Hepatocyte (in vitro differentiated cells): ENCODE data around the gene LRRTM3. TPM values are rescaled to one million over a fixed set of nuclear protein-coding genes. Genes with fewer than 3 reads are reported as not detected.
A peak's percentile ranks its signal among the peaks of the same experiment; 100 is the strongest.

Source experiments
- DNase-seq: peaks from one replicate; pipeline ENCODE4 v3.0.0-alpha.2; 2016; ENCODE audit warnings: low spot score
- H2AFZ ChIP-seq: fragments of 200-600 bp; sonication (generic); 2 replicates; pipeline ENCODE4 v1.6.0; 2016; ENCODE audit warnings: antibody characterized with exemption, mild to moderate bottlenecking
- H3K27ac ChIP-seq: fragments of 200-600 bp; sonication (generic); 2 replicates; pipeline ENCODE4 v1.5.1; 2016; ENCODE audit warnings: mild to moderate bottlenecking
- H3K27me3 ChIP-seq: fragments of 200-600 bp; sonication (generic); 2 replicates; pipeline ENCODE4 v1.6.1; 2016
- H3K36me3 ChIP-seq: fragments of 200-600 bp; sonication (generic); replicated peaks from 2 replicates; pipeline ENCODE4 v1.5.1; 2016; ENCODE audit warnings: low read depth; ENCODE audit not compliant: insufficient read depth
- H3K4me1 ChIP-seq: fragments of 200-600 bp; sonication (generic); 2 replicates; pipeline ENCODE4 v1.5.1; 2016; ENCODE audit warnings: mild to moderate bottlenecking, moderate library complexity; ENCODE audit not compliant: insufficient read depth
- H3K4me2 ChIP-seq: fragments of 200-600 bp; sonication (generic); 2 replicates; pipeline ENCODE4 v1.6.0; 2016
- H3K4me3 ChIP-seq: fragments of 200-600 bp; sonication (generic); 2 replicates; pipeline ENCODE4 v1.5.1; 2016; ENCODE audit warnings: mild to moderate bottlenecking
- H3K79me2 ChIP-seq: fragments of 200-600 bp; sonication (generic); 2 replicates; pipeline ENCODE4 v1.6.0; 2017; ENCODE audit warnings: mild to moderate bottlenecking
- H3K9me2 ChIP-seq: fragments of 200-600 bp; sonication (generic); replicated peaks from 2 replicates; pipeline ENCODE4 v1.6.0; 2017; ENCODE audit warnings: mild to moderate bottlenecking; ENCODE audit not compliant: insufficient read depth
- H3K9me3 ChIP-seq: fragments of 200-600 bp; sonication (generic); 2 replicates; pipeline ENCODE4 v1.5.1; 2016; ENCODE audit warnings: low read depth, mild to moderate bottlenecking
- H4K20me1 ChIP-seq: fragments of 200-600 bp; sonication (generic); 2 replicates; pipeline ENCODE4 v1.6.0; 2016; ENCODE audit warnings: mild to moderate bottlenecking; ENCODE audit not compliant: insufficient read depth, poor library complexity, severe bottlenecking
- CTCF ChIP-seq: fragments of 200-600 bp; sonication (generic); IDR thresholded peaks from 2 replicates; pipeline ENCODE4 v1.5.1; 2016; ENCODE audit warnings: antibody characterized with exemption, mild to moderate bottlenecking; ENCODE audit not compliant: poor library complexity
- EZH2 ChIP-seq: fragments of 200-600 bp; sonication (generic); IDR thresholded peaks from 2 replicates; pipeline ENCODE4 v1.6.1; 2016; ENCODE audit warnings: antibody characterized with exemption, mild to moderate bottlenecking, borderline replicate concordance
- EZH2phosphoT487 ChIP-seq: fragments of 200-600 bp; sonication (generic); IDR thresholded peaks from one replicate; pipeline ENCODE4 v1.6.1; 2018; ENCODE audit warnings: antibody characterized with exemption, mild to moderate bottlenecking, low read depth, moderate library complexity; ENCODE audit not compliant: unreplicated experiment, severe bottlenecking
- WGBS: methylation state at CpG from one replicate; pipeline ENCODE4 v1.1.6; 2016; ENCODE audit warnings: low lambda C conversion rate; ENCODE audit errors: missing lambda C conversion rate; 5-methylcytosine and 5-hydroxymethylcytosine counted together
- polyA plus RNA-seq: library from polyadenylated mRNA; unstranded; fragments of >200 nt; fragmentation: Nextera tagmentation; extraction: Ambion mirVana; gene quantifications from 2 replicates; pipeline ENCODE4 v1.2.1, GENCODE V29; 2016
- total RNA-seq: library from RNA; depleted of rRNA; stranded (reverse); fragments of >200 nt; gene quantifications from 2 replicates; pipeline ENCODE4 v1.2.3, GENCODE V29; 2014

LRRTM3 gene
- total and polyA plus RNA-seq, 2 experiments from 2014 or later, result 0.68 to 0.77 TPM

GRCh38 chr10:67076144-67076543 is 150.3 kb downstream of the LRRTM3 start:
- H3K4me3 ChIP-seq, result no peak overlapping the region
- H4K20me1 ChIP-seq, result no peaks in the 10 kb centered on the region
- H3K4me1 ChIP-seq, result peaks cover 8% of the 10 kb centered on the region
- no peak overlapping the region for H2AFZ ChIP-seq
- TF ChIP-seq CTCF (no peak), EZH2phosphoT487 (no peak), EZH2 (no peak)
- peak overlapping the region; percentile 65 for H3K27ac ChIP-seq
- peak; percentile 39 for DNase-seq
- H3K27me3 ChIP-seq, result no peaks in the 10 kb centered on the region
- no peaks in the 10 kb centered on the region for H3K9me2 ChIP-seq
- peak overlapping the region; percentile 30 for H3K4me2 ChIP-seq
- no peaks in the 10 kb centered on the region for H3K9me3 ChIP-seq
- no peaks in the 10 kb centered on the region for H3K36me3 ChIP-seq
- H3K79me2 ChIP-seq, result no peaks in the 10 kb centered on the region

- Histone ChIP-seq H3K79me2 (no peaks in the 10 kb centered on the region), H3K9me2 (no peaks in the 10 kb centered on the region), H3K27ac (no peak overlapping the region), H3K4me2 (no peak overlapping the region), H3K9me3 (no peaks in the 10 kb centered on the region), H3K4me1 (peaks cover 8% of the 10 kb centered on the region), H3K4me3 (no peak overlapping the region), H2AFZ (no peak overlapping the region), H4K20me1 (no peaks in the 10 kb centered on the region), H3K27me3 (no peaks in the 10 kb centered on the region), H3K36me3 (no peaks in the 10 kb centered on the region)
- DNase-seq, result peak; percentile 8
- TF ChIP-seq EZH2phosphoT487 (no peak), CTCF (no peak), EZH2 (no peak)
- 100% methylated on average over 1 of the region's 1 CpG for WGBS
These were observed 151.5 kb downstream of the LRRTM3 start for GRCh38 chr10:67077376-67077775.

GRCh38 chr10:67079126-67079525 is 153.3 kb downstream of the LRRTM3 start:
- 67% methylated on average over 4 of the region's 4 CpGs for WGBS
- TF ChIP-seq CTCF (no peak), EZH2 (no peak), EZH2phosphoT487 (no peak)

More at GRCh38 chr10:67079126-67079525, 153.3 kb downstream of the LRRTM3 start:
- no peak overlapping the region for H3K27ac ChIP-seq
- H3K4me3 ChIP-seq, result no peak overlapping the region
- H3K36me3 ChIP-seq, result no peaks in the 10 kb centered on the region
- no peaks in the 10 kb centered on the region for H4K20me1 ChIP-seq
- H3K9me3 ChIP-seq, result no peaks in the 10 kb centered on the region
- peaks cover 8% of the 10 kb centered on the region for H3K4me1 ChIP-seq
- no peaks in the 10 kb centered on the region for H3K27me3 ChIP-seq
- no peak overlapping the region for H3K4me2 ChIP-seq
- no peaks in the 10 kb centered on the region for H3K79me2 ChIP-seq
- H3K9me2 ChIP-seq, result no peaks in the 10 kb centered on the region
- H2AFZ ChIP-seq, result no peak overlapping the region
- peak; percentile 25 for DNase-seq
